IMR-90 (cell line): Measurements from ENCODE around the gene NACC2. TPM values are rescaled to one million over a fixed set of nuclear protein-coding genes. Genes with fewer than 3 reads are reported as not detected.

Experiments used
- ATAC-seq: fragments of 200-7000 bp; cut with Tn5 transposase; 2 replicates; pipeline ENCODE4 v1.9.1; 2020; ENCODE audit warnings: low read depth, mild to moderate bottlenecking, moderate library complexity
- BruUV-seq: library from RNA; stranded (reverse); fragments of 400-500 nt; replicated peaks from 2 replicates; lab custom pipeline; 2021; lab: Mats Ljungman, UMichigan
- CTCF ChIA-PET: fragments of 300-600 bp; formaldehyde crosslinking; extraction: SDS; loops from one replicate; lab custom pipeline; 2021; ENCODE audit warnings: antibody characterized with exemption; lab: Yijun Ruan, JAX
- POLR2A ChIA-PET: fragments of 300-600 bp; sonication (Branson Sonifier 250); formaldehyde crosslinking; loops from one replicate; lab custom pipeline; 2022; ENCODE audit warnings: antibody characterized with exemption; ENCODE audit not compliant: unreplicated experiment; lab: Charles Lee
- DNase-seq: peaks from one replicate; pipeline ENCODE4 v3.0.0; 2013
- H2AFZ ChIP-seq: replicated peaks from 2 replicates; pipeline ENCODE3; 2013; ENCODE audit warnings: low read length, mild to moderate bottlenecking; ENCODE audit not compliant: poor library complexity
- H2AK5ac ChIP-seq: 2 replicates; pipeline ENCODE4 v1.6.1; 2013; ENCODE audit warnings: low read depth, low read length, inconsistent platforms
- H2AK9ac ChIP-seq: replicated peaks from 2 replicates; pipeline ENCODE3; 2013; ENCODE audit warnings: mild to moderate bottlenecking, low read depth, low read length, moderate library complexity; ENCODE audit not compliant: poor library complexity
- H2BK120ac ChIP-seq: 2 replicates; pipeline ENCODE4 v1.6.1; 2013; ENCODE audit warnings: low read depth, low read length, inconsistent platforms
- H2BK15ac ChIP-seq: 3 replicates; pipeline ENCODE4 v1.6.1; 2013; ENCODE audit warnings: low read depth, low read length, inconsistent platforms
- H2BK20ac ChIP-seq: 2 replicates; pipeline ENCODE4 v1.6.1; 2013; ENCODE audit warnings: low read depth, mild to moderate bottlenecking, inconsistent platforms, low read length, moderate library complexity
- H2BK5ac ChIP-seq: 2 replicates; pipeline ENCODE4 v1.6.1; 2013; ENCODE audit warnings: mild to moderate bottlenecking, low read depth, low read length, inconsistent platforms; ENCODE audit not compliant: poor library complexity, severe bottlenecking
- H3K14ac ChIP-seq: replicated peaks from 2 replicates; pipeline ENCODE4 v1.6.1; 2013; ENCODE audit warnings: low read depth, low read length, inconsistent platforms
- H3K18ac ChIP-seq: 2 replicates; pipeline ENCODE4 v1.6.1; 2013; ENCODE audit warnings: low read depth, low read length, control low read depth
- H3K23ac ChIP-seq: 2 replicates; pipeline ENCODE4 v1.6.1; 2013; ENCODE audit warnings: low read depth, low read length, inconsistent platforms
- H3K27ac ChIP-seq: 2 replicates; pipeline ENCODE4 v1.5.1; 2013; ENCODE audit warnings: mild to moderate bottlenecking, control low read depth, low read length; ENCODE audit not compliant: insufficient read depth
- H3K27me3 ChIP-seq: 2 replicates; pipeline ENCODE4 v1.6.1; 2013; ENCODE audit warnings: low read length; ENCODE audit not compliant: control insufficient read depth, insufficient read depth
- H3K36me3 ChIP-seq: 2 replicates; pipeline ENCODE4 v1.6.1; 2013; ENCODE audit warnings: low read length, mixed read lengths; ENCODE audit not compliant: control insufficient read depth, insufficient read depth
- H3K4ac ChIP-seq: 2 replicates; pipeline ENCODE4 v1.6.1; 2013; ENCODE audit warnings: low read depth, low read length, inconsistent platforms
- H3K4me1 ChIP-seq: 2 replicates; pipeline ENCODE4 v1.6.1; 2013; ENCODE audit warnings: low read length, mixed read lengths; ENCODE audit not compliant: control insufficient read depth, insufficient read depth
- H3K4me2 ChIP-seq: 2 replicates; pipeline ENCODE4 v1.6.1; 2013; ENCODE audit warnings: low read depth, mild to moderate bottlenecking, control low read depth, low read length, moderate library complexity
- H3K4me3 ChIP-seq: 2 replicates; pipeline ENCODE4 v1.5.1; 2013; ENCODE audit warnings: low read depth, mild to moderate bottlenecking, control low read depth, low read length, moderate library complexity; ENCODE audit not compliant: insufficient read depth
- H3K56ac ChIP-seq: 2 replicates; pipeline ENCODE4 v1.6.1; 2013; ENCODE audit warnings: low read length, inconsistent platforms; ENCODE audit not compliant: insufficient read depth; ENCODE audit errors: extremely low read depth
- H3K79me1 ChIP-seq, 2 experiments: 2 replicates each; pipeline ENCODE4 v1.6.1; 2013; ENCODE audit warnings: low read length in 2 of 2, inconsistent platforms in 1 of 2, low read depth in 1 of 2
- H3K9ac ChIP-seq: 2 replicates; pipeline ENCODE4 v1.6.1; 2013; ENCODE audit warnings: low read depth, low read length, control low read depth
- H3K9me1 ChIP-seq: 2 replicates; pipeline ENCODE4 v1.6.1; 2013; ENCODE audit warnings: low read length, inconsistent platforms; ENCODE audit not compliant: insufficient read depth
- H3K9me3 ChIP-seq: 2 replicates; pipeline ENCODE4 v1.6.1; 2013; ENCODE audit warnings: low read length; ENCODE audit not compliant: control insufficient read depth, insufficient read depth
- H4K20me1 ChIP-seq: 2 replicates; pipeline ENCODE4 v1.6.1; 2013; ENCODE audit warnings: low read length, inconsistent platforms; ENCODE audit not compliant: insufficient read depth
- H4K5ac ChIP-seq: 2 replicates; pipeline ENCODE4 v1.6.1; 2013; ENCODE audit warnings: mild to moderate bottlenecking, low read depth, low read length, control low read depth
- H4K8ac ChIP-seq, 2 experiments: 2 replicates each; pipeline ENCODE4 v1.6.1; 2013; ENCODE audit warnings: low read depth in 2 of 2, low read length in 2 of 2, control low read depth in 1 of 2, inconsistent platforms in 1 of 2
- H4K91ac ChIP-seq: 2 replicates; pipeline ENCODE4 v1.6.1; 2013; ENCODE audit warnings: low read depth, low read length, inconsistent platforms; ENCODE audit not compliant: insufficient read depth
- BHLHE40 ChIP-seq: fragments of 150-350 bp; IDR thresholded peaks from 2 replicates; pipeline ENCODE4 v1.6.1; 2016; ENCODE audit warnings: mild to moderate bottlenecking, low read depth, low read length
- FOS ChIP-seq: fragments of 150-350 bp; IDR thresholded peaks from 2 replicates; pipeline ENCODE4 v1.6.1; 2016; ENCODE audit warnings: low read depth, low read length
- WGBS, 2 experiments: methylation state at CpG; one replicate each; pipeline versions ENCODE4 v1.1.5 to v1.1.7; 2013; ENCODE audit warnings: missing lambda C conversion rate in 2 of 2; ENCODE audit not compliant: insufficient read length in 1 of 2; ENCODE audit errors: extremely low coverage in 2 of 2; 5-methylcytosine and 5-hydroxymethylcytosine counted together
- dilution Hi-C: fragments of 300-500 bp; cut with HindIII; formaldehyde crosslinking; loops from one replicate; pipeline ENCODE4 v1.14.3; 2018; ENCODE audit warnings: low sequenced_read_pairs; ENCODE audit not compliant: unreplicated experiment
- in situ Hi-C: fragments of 300-500 bp; cut with MboI; formaldehyde crosslinking; loops from 3 replicates; pipeline ENCODE4 v1.14.3; 2019; ENCODE audit warnings: low sequenced_read_pairs, inconsistent platforms, mixed read lengths
- intact Hi-C: fragments of 100-400 bp; cut with micrococcal nuclease; formaldehyde crosslinking; loops from 2 replicates; pipeline ENCODE4 v1.10.0; 2022
- polyA plus RNA-seq, 3 experiments: library from polyadenylated mRNA; depleted of rRNA; stranded (reverse); fragments of >200 nt; gene quantifications; 2 replicates each; pipeline ENCODE4 v1.2.3, GENCODE V29; 2012; ENCODE audit warnings: low replicate concordance in 1 of 3
- total RNA-seq: library from RNA; depleted of rRNA; stranded (reverse); fragments of >200 nt; gene quantifications from 2 replicates; pipeline ENCODE4 v1.2.3, GENCODE V29; 2012
- TF ChIP-seq, protein P1 (sequence below): fragments of 150-350 bp; IDR thresholded peaks from 2 replicates; pipeline ENCODE4 v1.6.1; 2017; ENCODE audit warnings: mild to moderate bottlenecking, antibody characterized with exemption, low read length, low read depth

The NACC2 gene
- total and polyA plus RNA-seq, 2 of the 4 experiments (the other 2 are of a cell fraction): 7.9 to 19.0 TPM

DNA sequence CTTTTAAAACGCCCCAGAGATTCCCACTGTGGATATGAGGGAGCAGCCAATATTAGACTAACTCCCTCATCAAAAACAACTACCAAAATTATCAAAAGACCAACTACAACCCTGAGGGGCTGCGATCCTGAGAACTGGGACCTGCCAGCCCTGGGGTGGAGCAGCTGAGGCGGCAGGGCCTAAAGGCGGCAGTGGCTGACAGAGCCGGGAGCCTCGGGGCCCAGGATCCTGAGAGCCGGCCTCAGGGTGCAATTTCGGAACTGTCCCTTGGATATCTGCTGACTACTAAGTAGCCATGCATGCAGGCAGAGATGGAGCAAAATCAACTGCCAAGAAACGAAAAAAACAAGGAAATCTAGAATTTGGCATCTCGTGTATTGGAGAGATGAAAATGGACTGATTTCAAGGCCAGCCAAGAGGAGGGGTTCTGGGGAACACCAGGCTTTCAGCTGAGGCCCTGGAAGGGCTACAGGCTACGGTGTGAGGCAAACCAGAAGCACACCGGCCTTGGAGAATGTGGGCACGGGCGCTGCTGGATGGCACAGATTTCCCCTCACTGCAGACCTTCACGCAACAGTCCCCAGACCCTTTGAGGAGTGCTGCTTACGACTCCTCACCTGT lies 70.3 kb downstream of the NACC2 start:
- H3K4me2 ChIP-seq: no peak overlapping the region
- 78% methylated on average over 9 of the region's 16 CpGs; no CpG with 5 or more reads in 1 of the 2 experiments for WGBS, 2 experiments
- BruUV-seq: no TSS peak
- no peak overlapping the region for H3K4me3 ChIP-seq
- peaks cover 79% of the 10 kb centered on the region for H4K20me1 ChIP-seq
- no peak overlapping the region for H4K5ac ChIP-seq
- H2BK5ac ChIP-seq: no peak overlapping the region
- no peak overlapping the region for H2BK20ac ChIP-seq
- H3K4ac ChIP-seq: no peak overlapping the region
- TF ChIP-seq, protein P1, sequence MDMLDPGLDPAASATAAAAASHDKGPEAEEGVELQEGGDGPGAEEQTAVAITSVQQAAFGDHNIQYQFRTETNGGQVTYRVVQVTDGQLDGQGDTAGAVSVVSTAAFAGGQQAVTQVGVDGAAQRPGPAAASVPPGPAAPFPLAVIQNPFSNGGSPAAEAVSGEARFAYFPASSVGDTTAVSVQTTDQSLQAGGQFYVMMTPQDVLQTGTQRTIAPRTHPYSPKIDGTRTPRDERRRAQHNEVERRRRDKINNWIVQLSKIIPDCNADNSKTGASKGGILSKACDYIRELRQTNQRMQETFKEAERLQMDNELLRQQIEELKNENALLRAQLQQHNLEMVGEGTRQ: no peak
- TF ChIP-seq BHLHE40 (no peak), FOS (no peak)
- in situ Hi-C loops (no loop called here), dilution Hi-C loops (no loop called here), intact Hi-C loops (no loop called here)
- no peak overlapping the region for H4K91ac ChIP-seq
- no peak overlapping the region for H2BK15ac ChIP-seq
- DNase-seq (no peak), ATAC-seq (no peak)
- H3K79me1 ChIP-seq: peaks cover 38 to 84% of the 10 kb centered on the region in 2 experiments
- POLR2A ChIA-PET: no interaction called here
- H3K18ac ChIP-seq: no peak overlapping the region
- H3K56ac ChIP-seq: no peak overlapping the region
- no peak overlapping the region for H3K27ac ChIP-seq
- no peaks in the 10 kb centered on the region for H3K27me3 ChIP-seq
- no peak overlapping the region for H2AFZ ChIP-seq
- H3K9me1 ChIP-seq: peaks cover 35% of the 10 kb centered on the region
- no peak overlapping the region for H2AK9ac ChIP-seq
- no peaks in the 10 kb centered on the region for H3K9me3 ChIP-seq
- peaks cover 24% of the 10 kb centered on the region for H3K36me3 ChIP-seq
- no peak overlapping the region for H3K14ac ChIP-seq
- peaks cover 9% of the 10 kb centered on the region; the same call in 1 of the 2 replicates for H3K4me1 ChIP-seq
- H2AK5ac ChIP-seq: no peak overlapping the region
- H2BK120ac ChIP-seq: no peak overlapping the region
- H3K9ac ChIP-seq: no peak overlapping the region
- no peak overlapping the region for H3K23ac ChIP-seq
- CTCF ChIA-PET: no interaction called here
- H4K8ac ChIP-seq: no peak overlapping the region; a peak in 1 of 4 replicates
